22Rv1 (cell line): Measurements from ENCODE around the gene CTSF.

ENCODE experiments used
- H3K27ac ChIP-seq: fragments of 450-650 bp; 2 replicates; pipeline ENCODE4 v1.5.1; 2017
- ZFX ChIP-seq: fragments of 450-650 bp; IDR thresholded peaks from 2 replicates; pipeline ENCODE4 v1.6.1; 2017; ENCODE audit warnings: antibody characterized with exemption, borderline replicate concordance
- TF ChIP-seq, protein P1 (sequence below): fragments of 450-650 bp; IDR thresholded peaks from 2 replicates; pipeline ENCODE4 v1.5.1; 2017; ENCODE audit warnings: mild to moderate bottlenecking

Gene CTSF

DNA sequence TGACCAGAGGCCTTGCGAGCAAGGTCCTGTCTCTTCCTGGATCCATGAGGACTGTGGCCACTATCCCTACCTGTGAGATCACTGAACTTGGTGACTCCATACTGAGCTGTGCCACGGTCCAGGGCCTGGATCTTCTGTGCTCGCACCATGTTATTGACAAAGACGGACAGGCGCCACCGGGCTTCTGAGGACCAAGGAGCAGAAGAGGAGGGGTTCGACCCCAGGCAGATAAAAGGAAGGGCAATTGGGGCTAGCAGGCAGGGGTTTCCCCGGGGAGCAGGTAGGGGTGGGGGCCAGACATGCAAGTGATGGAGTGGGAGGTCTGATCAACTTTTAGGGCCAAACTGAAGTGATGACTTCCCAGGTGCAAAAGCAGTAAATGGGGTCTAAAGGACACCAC lies 2.2 kb downstream of the CTSF start:
- no peak overlapping the region for H3K27ac ChIP-seq
- no peak for TF ChIP-seq ZFX
- TF ChIP-seq, protein P1, sequence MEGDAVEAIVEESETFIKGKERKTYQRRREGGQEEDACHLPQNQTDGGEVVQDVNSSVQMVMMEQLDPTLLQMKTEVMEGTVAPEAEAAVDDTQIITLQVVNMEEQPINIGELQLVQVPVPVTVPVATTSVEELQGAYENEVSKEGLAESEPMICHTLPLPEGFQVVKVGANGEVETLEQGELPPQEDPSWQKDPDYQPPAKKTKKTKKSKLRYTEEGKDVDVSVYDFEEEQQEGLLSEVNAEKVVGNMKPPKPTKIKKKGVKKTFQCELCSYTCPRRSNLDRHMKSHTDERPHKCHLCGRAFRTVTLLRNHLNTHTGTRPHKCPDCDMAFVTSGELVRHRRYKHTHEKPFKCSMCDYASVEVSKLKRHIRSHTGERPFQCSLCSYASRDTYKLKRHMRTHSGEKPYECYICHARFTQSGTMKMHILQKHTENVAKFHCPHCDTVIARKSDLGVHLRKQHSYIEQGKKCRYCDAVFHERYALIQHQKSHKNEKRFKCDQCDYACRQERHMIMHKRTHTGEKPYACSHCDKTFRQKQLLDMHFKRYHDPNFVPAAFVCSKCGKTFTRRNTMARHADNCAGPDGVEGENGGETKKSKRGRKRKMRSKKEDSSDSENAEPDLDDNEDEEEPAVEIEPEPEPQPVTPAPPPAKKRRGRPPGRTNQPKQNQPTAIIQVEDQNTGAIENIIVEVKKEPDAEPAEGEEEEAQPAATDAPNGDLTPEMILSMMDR, result no peak

DNA sequence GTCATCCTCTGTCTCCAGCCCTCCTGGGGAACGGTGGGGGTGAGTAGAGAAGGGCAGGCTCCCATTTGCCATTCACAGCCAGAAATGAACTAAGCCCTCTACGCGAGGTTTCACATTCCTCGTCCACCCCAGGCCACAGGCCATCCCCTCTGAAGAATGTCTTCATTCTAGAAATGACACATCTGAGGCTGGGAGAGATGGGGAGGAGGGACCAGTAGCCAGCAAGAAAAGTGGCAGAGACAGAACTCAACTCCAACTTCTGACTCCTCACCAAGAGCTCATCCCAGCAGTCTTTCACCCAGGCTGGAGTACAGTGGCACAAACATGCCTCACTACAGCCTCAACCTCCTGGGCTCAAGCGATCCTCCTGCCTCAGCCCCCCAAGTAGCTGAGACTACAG lies 3.4 kb downstream of the CTSF start:
- H3K27ac ChIP-seq, result no peak overlapping the region
- TF ChIP-seq, protein P1, result no peak
- TF ChIP-seq ZFX, result no peak

DNA sequence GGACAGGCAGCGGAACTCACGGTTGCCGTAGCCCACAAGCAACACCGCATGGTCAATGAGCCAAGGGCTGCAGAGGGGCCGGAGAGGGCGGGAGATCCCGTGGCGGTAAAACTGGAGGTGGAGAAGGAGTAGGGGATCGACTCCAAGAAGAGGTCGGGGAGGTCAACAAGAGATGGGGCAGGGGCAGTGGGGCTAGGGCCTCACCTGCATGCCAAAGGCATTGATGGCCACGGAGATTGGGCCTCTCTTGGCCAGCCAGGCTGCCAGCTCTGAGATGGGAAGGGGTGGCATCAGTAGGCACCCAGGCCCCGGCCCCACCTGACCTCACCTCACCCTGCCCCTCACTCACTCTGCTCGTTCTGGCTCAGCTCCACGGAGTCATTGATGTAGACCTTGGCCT lies 3.9 kb downstream of the CTSF start:
- no peak overlapping the region for H3K27ac ChIP-seq
- TF ChIP-seq ZFX, result no peak

DNA sequence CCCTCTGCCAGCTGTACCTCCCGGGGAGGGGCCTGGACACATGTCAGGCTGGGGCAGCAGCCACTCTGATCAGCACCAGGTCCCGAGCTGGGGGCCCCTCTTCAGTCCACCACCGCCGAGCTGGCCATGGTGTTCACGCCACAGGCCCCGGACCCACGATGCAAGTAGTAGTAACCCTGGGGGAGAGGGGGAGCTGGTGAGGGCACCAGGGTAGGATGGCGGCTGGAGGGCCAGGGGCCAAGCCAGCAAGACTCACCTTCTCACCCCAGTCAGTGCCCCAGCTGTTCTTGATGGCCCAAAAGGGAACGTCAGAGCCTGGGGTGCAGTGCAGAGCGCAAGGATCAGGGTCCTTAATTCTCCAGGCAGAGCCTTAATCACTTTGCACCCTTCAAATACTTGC lies 4.6 kb downstream of the CTSF start:
- no peak overlapping the region for H3K27ac ChIP-seq
- TF ChIP-seq, protein P1, result no peak
- no peak for TF ChIP-seq ZFX

DNA sequence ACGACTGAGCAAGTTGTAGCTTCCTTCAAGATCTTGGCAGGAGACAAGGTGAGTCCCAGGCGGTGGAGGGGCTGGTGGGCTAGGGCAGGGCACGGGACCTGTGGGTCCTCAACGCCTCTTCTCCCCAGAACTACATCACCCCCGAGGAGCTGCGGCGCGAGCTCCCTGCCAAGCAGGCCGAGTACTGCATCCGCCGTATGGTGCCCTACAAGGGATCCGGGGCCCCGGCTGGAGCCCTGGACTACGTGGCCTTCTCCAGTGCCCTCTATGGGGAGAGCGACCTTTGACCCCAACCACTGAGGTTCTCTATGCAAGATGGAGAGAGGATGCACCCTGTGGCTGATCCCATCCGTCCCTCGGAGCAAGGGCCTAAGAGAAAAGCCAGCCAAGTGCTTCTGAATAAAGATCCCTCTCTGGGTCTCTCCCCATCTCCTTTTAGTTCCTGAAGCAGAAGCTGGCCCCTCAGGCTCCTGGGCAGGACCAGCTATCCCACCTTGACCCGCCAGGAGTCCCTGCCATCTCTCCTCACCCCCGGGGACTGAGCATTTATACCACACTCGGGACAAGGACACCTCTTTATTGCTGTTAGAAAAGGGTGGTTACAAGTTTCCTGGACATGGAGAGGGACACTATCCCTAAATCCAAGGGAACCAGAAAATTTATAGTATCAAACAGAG lies 5.4 kb downstream of the CTSF start:
- no peak overlapping the region for H3K27ac ChIP-seq
- TF ChIP-seq ZFX, result no peak
- TF ChIP-seq, protein P1, result no peak

DNA sequence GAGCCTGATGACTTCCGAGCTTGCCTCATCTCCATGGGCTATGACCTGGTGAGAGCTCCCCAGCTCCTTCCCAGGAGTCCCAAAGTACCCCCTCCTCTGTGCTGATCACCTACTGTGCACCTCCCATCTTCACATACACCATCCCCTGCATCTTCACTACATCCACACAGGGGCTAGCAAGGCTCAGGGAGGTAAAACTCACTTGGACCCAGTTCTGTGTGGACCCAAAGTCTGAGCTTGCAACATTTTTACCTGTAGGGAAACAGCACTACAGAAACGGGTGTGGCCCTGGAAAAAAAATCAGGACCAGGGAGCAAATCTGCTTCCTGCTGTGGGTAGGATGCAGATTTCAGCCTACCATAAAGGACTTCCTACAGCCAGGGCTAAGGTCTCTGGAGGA lies 6.1 kb downstream of the CTSF start:
- TF ChIP-seq, protein P1, result no peak
- no peak for TF ChIP-seq ZFX

DNA sequence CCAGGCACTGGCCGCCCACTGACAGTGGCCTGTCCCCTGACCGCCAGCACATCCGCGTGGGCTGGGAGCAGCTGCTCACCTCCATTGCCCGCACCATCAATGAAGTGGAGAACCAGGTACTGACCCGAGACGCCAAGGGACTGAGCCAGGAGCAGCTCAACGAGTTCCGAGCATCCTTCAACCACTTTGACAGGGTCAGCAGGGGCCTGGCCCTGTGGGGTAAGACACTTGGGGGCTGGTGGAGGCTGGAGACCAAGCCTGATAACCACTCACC lies 6.5 kb downstream of the CTSF start:
- TF ChIP-seq, protein P1, result no peak
- TF ChIP-seq ZFX, result no peak
- H3K27ac ChIP-seq, result no peak overlapping the region

More for the DNA sequence above, 6.1 kb downstream of the CTSF start:
- no peak overlapping the region for H3K27ac ChIP-seq

DNA sequence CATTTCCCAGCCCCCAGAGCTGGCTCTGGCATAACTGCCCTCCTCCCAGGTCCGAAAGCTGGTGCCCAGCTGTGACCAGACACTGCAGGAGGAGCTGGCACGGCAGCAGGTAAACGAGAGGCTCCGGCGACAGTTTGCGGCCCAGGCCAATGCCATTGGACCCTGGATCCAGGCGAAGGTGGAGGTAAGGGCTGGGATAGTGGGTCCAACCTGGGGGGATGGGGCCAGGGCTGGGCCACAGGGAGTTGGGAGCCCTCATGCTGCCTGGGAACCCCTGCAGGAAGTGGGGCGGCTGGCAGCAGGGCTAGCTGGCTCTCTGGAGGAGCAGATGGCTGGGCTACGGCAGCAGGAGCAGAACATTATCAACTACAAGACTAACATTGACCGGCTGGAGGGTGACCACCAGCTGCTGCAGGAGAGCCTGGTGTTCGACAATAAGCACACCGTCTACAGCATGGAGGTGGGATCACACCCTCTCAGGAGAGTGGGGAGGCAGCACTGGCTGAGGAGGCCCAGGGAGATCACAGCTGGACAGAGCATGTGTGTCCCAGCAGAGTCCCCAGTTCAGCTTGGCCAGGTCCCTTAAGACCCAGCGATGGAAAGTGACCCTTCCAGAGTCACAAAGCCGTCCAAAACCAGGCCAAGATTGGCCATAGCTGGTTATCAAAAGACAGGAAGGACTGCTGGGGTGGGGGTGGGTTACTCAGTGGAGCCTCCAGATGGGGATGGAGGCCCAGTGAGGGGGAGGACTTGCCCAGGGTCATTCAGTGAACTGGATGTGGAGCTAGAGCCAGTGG lies 7.0 kb downstream of the CTSF start:
- no peak overlapping the region for H3K27ac ChIP-seq
- TF ChIP-seq, protein P1, result no peak
- no peak for TF ChIP-seq ZFX
